GM12878 (cell line): Measurements from ENCODE around the gene ANKRD33. TPM values are rescaled to one million over a fixed set of nuclear protein-coding genes. Genes with fewer than 3 reads are reported as not detected.

Experiments
- ATAC-seq: fragments of 200-7000 bp; cut with Tn5 transposase; 3 replicates; pipeline ENCODE4 v1.9.1; 2020; ENCODE audit warnings: mild to moderate bottlenecking, moderate library complexity
- BruUV-seq: library from RNA; stranded (reverse); fragments of 400-500 nt; replicated peaks from 2 replicates; lab custom pipeline; 2021; lab: Mats Ljungman, UMichigan
- CTCF ChIA-PET: fragments of 300-600 bp; sonication (Branson Sonifier 250); formaldehyde crosslinking; extraction: SDS; loops from one replicate; lab custom pipeline; 2021; ENCODE audit warnings: inconsistent platforms; lab: Yijun Ruan, JAX
- POLR2A ChIA-PET: fragments of 350-600 bp; formaldehyde crosslinking; extraction: SDS; loops from one replicate; lab custom pipeline; 2021; ENCODE audit warnings: inconsistent platforms; lab: Charles Lee
- RAD21 ChIA-PET: fragments of 300-600 bp; sonication (Branson Sonifier 250); formaldehyde crosslinking; loops from one replicate; lab custom pipeline; 2023; ENCODE audit warnings: antibody characterized with exemption; ENCODE audit not compliant: unreplicated experiment; lab: Charles Lee
- SMC1A ChIA-PET: fragments of 300-600 bp; sonication (Branson Sonifier 250); formaldehyde crosslinking; loops from one replicate; lab custom pipeline; 2023; ENCODE audit not compliant: unreplicated experiment, uncharacterized antibody; lab: Charles Lee
- DNase-seq: peaks from one replicate; pipeline ENCODE4 v3.0.0-alpha.2; 2011; ENCODE audit warnings: low read depth, low spot score
- FAIRE-seq: peaks from 3 replicates; lab custom pipeline; 2011; peaks lifted over from hg19 to GRCh38; lab: Jason Lieb, UNC
- H2AFZ ChIP-seq: 2 replicates; pipeline ENCODE4 v1.6.0; 2011; ENCODE audit warnings: low read depth, low read length, control low read depth; ENCODE audit not compliant: control insufficient read depth
- H3K27ac ChIP-seq: 2 replicates; pipeline ENCODE4 v1.5.1; 2011; ENCODE audit warnings: control low read depth; ENCODE audit not compliant: control insufficient read depth, insufficient read depth
- H3K27me3 ChIP-seq, 2 experiments: replicated peaks in 1 of 2; 2 replicates each; pipeline versions ENCODE4 v1.6.0 to v1.6.1; 2011; ENCODE audit warnings: low read length in 1 of 2; ENCODE audit not compliant: control insufficient read depth in 2 of 2, insufficient read depth in 2 of 2
- H3K36me3 ChIP-seq, 2 experiments: 2 replicates each; pipeline ENCODE4 v1.5.1; 2011; ENCODE audit warnings: low read length in 1 of 2; ENCODE audit not compliant: control insufficient read depth in 2 of 2, insufficient read depth in 2 of 2
- H3K4me1 ChIP-seq: 2 replicates; pipeline ENCODE4 v1.6.1; 2011; ENCODE audit warnings: mild to moderate bottlenecking, low read length, moderate library complexity, mixed read lengths; ENCODE audit not compliant: control insufficient read depth, insufficient read depth
- H3K4me2 ChIP-seq: 2 replicates; pipeline ENCODE4 v1.6.0; 2011; ENCODE audit warnings: control low read depth; ENCODE audit not compliant: control insufficient read depth, insufficient read depth
- H3K4me3 ChIP-seq: fragments of 200-600 bp; sonication (generic); 2 replicates; pipeline ENCODE4 v1.5.1; 2016
- H3K79me2 ChIP-seq: 2 replicates; pipeline ENCODE4 v1.6.0; 2011; ENCODE audit warnings: low read length; ENCODE audit not compliant: control insufficient read depth, insufficient read depth
- H3K9ac ChIP-seq: 2 replicates; pipeline ENCODE4 v1.8.0; 2011; ENCODE audit warnings: low read length, control low read depth, mixed read lengths; ENCODE audit not compliant: control insufficient read depth, insufficient read depth
- H3K9me3 ChIP-seq: replicated peaks from 3 replicates; pipeline ENCODE4 v1.5.1; 2011; ENCODE audit warnings: mild to moderate bottlenecking, low read length; ENCODE audit not compliant: control insufficient read depth, insufficient read depth
- H4K20me1 ChIP-seq: 2 replicates; pipeline ENCODE4 v1.6.0; 2011; ENCODE audit not compliant: control insufficient read depth, insufficient read depth
- KDM1A ChIP-seq: fragments of 200-600 bp; sonication (generic); IDR thresholded peaks from 2 replicates; pipeline ENCODE4 v1.6.1; 2016; ENCODE audit warnings: borderline replicate concordance
- NKRF ChIP-seq: fragments of 450-650 bp; conservative IDR thresholded peaks from 2 replicates; pipeline ENCODE4 v1.6.1; 2017; ENCODE audit warnings: mild to moderate bottlenecking, moderate library complexity
- PAX8 ChIP-seq: fragments of 450-650 bp; IDR thresholded peaks from 2 replicates; pipeline ENCODE4 v1.6.1; 2017; ENCODE audit warnings: mild to moderate bottlenecking, moderate library complexity
- POLR2AphosphoS2 ChIP-seq: IDR thresholded peaks from 2 replicates; pipeline ENCODE4 v1.6.1; 2011; ENCODE audit warnings: low read depth, mild to moderate bottlenecking, low read length, improper control_type of control experiment, moderate library complexity
- REST ChIP-seq: IDR thresholded peaks from 2 replicates; pipeline ENCODE4 v1.6.1; 2012; ENCODE audit warnings: mild to moderate bottlenecking, low read depth, low read length
- USF2 ChIP-seq: IDR thresholded peaks from 2 replicates; pipeline ENCODE4 v1.6.1; 2011; ENCODE audit warnings: low read depth, low read length, improper control_type of control experiment, borderline replicate concordance
- WGBS: methylation state at CpG from one replicate; pipeline ENCODE4 v1.1.6; 2016; ENCODE audit warnings: low lambda C conversion rate; ENCODE audit not compliant: insufficient replicate concordance, insufficient coverage; ENCODE audit errors: missing lambda C conversion rate; 5-methylcytosine and 5-hydroxymethylcytosine counted together
- in situ Hi-C: fragments of 300-500 bp; cut with MboI; formaldehyde crosslinking; loops from 9 replicates; pipeline ENCODE4 v1.14.3; 2018; ENCODE audit warnings: mixed read lengths
- intact Hi-C: fragments of 100-400 bp; cut with micrococcal nuclease; formaldehyde crosslinking; loops from one replicate; pipeline ENCODE4 v1.14.2; 2022; ENCODE audit not compliant: unreplicated experiment
- polyA plus RNA-seq, 11 experiments: library from polyadenylated mRNA; depleted of rRNA in 4 of 11; unstranded in 6 of 11; stranded (reverse) in 5 of 11; fragments of >200 nt; fragmentation: Nextera tagmentation in 4 of 11; fragmentation: Illumina TruSeq in 1 of 11; extraction: Ambion mirVana in 4 of 11; extraction: Trizol in 1 of 11; gene quantifications; 1 replicate in 1 of 11; 2 replicates in 10 of 11; pipeline versions ENCODE4 v1.2.1 to v1.2.3, GENCODE V29; 2011 to 2016; ENCODE audit warnings: inconsistent platforms in 2 of 11, missing spikeins in 2 of 11, low read depth in 1 of 11
- total RNA-seq, 4 experiments: library from RNA; depleted of rRNA in 3 of 4; stranded (reverse); fragments of >200 nt in 3 of 4; fragmentation: Illumina TruSeq in 1 of 4; extraction: Trizol in 1 of 4; gene quantifications; 2 replicates each; pipeline versions ENCODE4 v1.2.1 to v1.2.3, GENCODE V29; 2013 to 2021

ANKRD33 gene
- total and polyA plus RNA-seq, 10 of the 15 experiments (the other 5 are each of a cell fraction or from before 2014, with no cell fraction given) = not detected

GRCh38 chr12:51934080-51934479 is 46.2 kb downstream of the ANKRD33 start:
- BruUV-seq = no TSS peak
- no peaks in the 10 kb centered on the region for H3K36me3 ChIP-seq
- H3K79me2 ChIP-seq = no peaks in the 10 kb centered on the region
- DNase-seq (no peak), ATAC-seq (no peak), FAIRE-seq (no peak)
- no peaks in the 10 kb centered on the region for H3K9me3 ChIP-seq
- ChIA-PET CTCF (interaction anchor here (0.6 to 1.0 kb wide), 2 partner anchors 10 to 189 kb away, joined by 3 to 4 read pairs; no protein-coding TSS in a partner anchor), POLR2A (no interaction called here), SMC1A (no interaction called here), RAD21 (interaction anchor here (0.7 kb wide), 1 partner anchor 93 kb away, joined by 3 read pairs; no protein-coding TSS in a partner anchor)
- no peak overlapping the region for H3K9ac ChIP-seq
- H2AFZ ChIP-seq = no peak overlapping the region
- intact Hi-C loops = no loop called here
- in situ Hi-C loops = no loop called here
- H4K20me1 ChIP-seq = no peaks in the 10 kb centered on the region
- no peak overlapping the region for H3K27ac ChIP-seq
- no peaks in the 10 kb centered on the region for H3K4me1 ChIP-seq
- H3K4me3 ChIP-seq = no peak overlapping the region
- TF ChIP-seq REST = no peak
- no peak for TF ChIP-seq POLR2AphosphoS2
- TF ChIP-seq PAX8 = no peak
- 29% methylated on average over 4 of the region's 4 CpGs for WGBS
- no peak overlapping the region for H3K4me2 ChIP-seq
- H3K27me3 ChIP-seq = peaks cover 0 to 1% of the 10 kb centered on the region in 2 experiments; a peak in 2 of 4 replicates

DNA sequence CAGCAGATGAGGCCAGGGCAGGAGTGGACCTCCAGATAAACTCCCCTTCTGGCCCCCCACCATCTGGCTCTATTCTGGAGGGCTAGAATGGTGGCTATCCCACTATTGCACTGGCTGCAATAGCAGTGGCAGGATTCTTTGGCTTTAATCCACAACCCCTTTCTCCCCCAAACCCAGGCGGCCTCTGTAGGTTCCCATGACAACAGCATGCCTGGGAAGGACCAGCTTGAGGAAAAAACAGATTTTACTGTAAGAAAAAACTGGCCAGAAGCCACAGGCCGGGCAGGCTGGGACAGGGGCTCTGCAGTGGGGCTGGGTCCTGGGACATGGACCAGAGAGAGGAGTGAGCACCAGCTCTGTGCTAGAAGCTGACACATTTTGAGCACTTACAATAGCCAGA is 50.0 kb downstream of the ANKRD33 start:
- no peaks in the 10 kb centered on the region for H3K9me3 ChIP-seq
- in situ Hi-C loops = no loop called here
- H4K20me1 ChIP-seq = no peaks in the 10 kb centered on the region
- DNase-seq (no peak), ATAC-seq (no peak), FAIRE-seq (no peak)
- TF ChIP-seq USF2 (no peak), KDM1A (no peak), NKRF (no peak)
- WGBS = 18% methylated on average over 2 of the region's 2 CpGs
- ChIA-PET POLR2A (no interaction called here), RAD21 (no interaction called here), SMC1A (no interaction called here), CTCF (no interaction called here)
- no peaks in the 10 kb centered on the region for H3K4me1 ChIP-seq
- no peak overlapping the region for H3K4me2 ChIP-seq
- H3K36me3 ChIP-seq = no peaks in the 10 kb centered on the region
- intact Hi-C loops = no loop called here
- H3K79me2 ChIP-seq = no peaks in the 10 kb centered on the region
- H3K9ac ChIP-seq = no peak overlapping the region
- BruUV-seq = no TSS peak
- no peak overlapping the region for H3K4me3 ChIP-seq
- H2AFZ ChIP-seq = no peak overlapping the region
- no peak overlapping the region for H3K27ac ChIP-seq
- H3K27me3 ChIP-seq = peaks cover 0 to 1% of the 10 kb centered on the region in 2 experiments; a peak in 3 of 4 replicates
